ENCODE results near the gene IYD.

GRCh38 chr6:150443621-150444020, 74.8 kb downstream of the IYD start:
- no peak for TF ChIP-seq EP300 (IDR thresholded peaks at IDR 0.05; ENCODE audit: borderline replicate concordance in 1 of 2, low read depth in 1 of 2, low read length in 1 of 2)
- TF ChIP-seq, protein P1, sequence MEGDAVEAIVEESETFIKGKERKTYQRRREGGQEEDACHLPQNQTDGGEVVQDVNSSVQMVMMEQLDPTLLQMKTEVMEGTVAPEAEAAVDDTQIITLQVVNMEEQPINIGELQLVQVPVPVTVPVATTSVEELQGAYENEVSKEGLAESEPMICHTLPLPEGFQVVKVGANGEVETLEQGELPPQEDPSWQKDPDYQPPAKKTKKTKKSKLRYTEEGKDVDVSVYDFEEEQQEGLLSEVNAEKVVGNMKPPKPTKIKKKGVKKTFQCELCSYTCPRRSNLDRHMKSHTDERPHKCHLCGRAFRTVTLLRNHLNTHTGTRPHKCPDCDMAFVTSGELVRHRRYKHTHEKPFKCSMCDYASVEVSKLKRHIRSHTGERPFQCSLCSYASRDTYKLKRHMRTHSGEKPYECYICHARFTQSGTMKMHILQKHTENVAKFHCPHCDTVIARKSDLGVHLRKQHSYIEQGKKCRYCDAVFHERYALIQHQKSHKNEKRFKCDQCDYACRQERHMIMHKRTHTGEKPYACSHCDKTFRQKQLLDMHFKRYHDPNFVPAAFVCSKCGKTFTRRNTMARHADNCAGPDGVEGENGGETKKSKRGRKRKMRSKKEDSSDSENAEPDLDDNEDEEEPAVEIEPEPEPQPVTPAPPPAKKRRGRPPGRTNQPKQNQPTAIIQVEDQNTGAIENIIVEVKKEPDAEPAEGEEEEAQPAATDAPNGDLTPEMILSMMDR (IDR thresholded peaks at IDR 0.05), result no peak
- no peak for TF ChIP-seq GATA2 (CRISPR knock-in tag; IDR thresholded peaks at IDR 0.05)
- TF ChIP-seq, protein P2, sequence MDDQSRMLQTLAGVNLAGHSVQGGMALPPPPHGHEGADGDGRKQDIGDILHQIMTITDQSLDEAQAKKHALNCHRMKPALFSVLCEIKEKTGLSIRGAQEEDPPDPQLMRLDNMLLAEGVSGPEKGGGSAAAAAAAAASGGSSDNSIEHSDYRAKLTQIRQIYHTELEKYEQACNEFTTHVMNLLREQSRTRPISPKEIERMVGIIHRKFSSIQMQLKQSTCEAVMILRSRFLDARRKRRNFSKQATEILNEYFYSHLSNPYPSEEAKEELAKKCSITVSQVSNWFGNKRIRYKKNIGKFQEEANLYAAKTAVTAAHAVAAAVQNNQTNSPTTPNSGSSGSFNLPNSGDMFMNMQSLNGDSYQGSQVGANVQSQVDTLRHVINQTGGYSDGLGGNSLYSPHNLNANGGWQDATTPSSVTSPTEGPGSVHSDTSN (IDR thresholded peaks at IDR 0.05), result no peak
- TF ChIP-seq, protein P3, sequence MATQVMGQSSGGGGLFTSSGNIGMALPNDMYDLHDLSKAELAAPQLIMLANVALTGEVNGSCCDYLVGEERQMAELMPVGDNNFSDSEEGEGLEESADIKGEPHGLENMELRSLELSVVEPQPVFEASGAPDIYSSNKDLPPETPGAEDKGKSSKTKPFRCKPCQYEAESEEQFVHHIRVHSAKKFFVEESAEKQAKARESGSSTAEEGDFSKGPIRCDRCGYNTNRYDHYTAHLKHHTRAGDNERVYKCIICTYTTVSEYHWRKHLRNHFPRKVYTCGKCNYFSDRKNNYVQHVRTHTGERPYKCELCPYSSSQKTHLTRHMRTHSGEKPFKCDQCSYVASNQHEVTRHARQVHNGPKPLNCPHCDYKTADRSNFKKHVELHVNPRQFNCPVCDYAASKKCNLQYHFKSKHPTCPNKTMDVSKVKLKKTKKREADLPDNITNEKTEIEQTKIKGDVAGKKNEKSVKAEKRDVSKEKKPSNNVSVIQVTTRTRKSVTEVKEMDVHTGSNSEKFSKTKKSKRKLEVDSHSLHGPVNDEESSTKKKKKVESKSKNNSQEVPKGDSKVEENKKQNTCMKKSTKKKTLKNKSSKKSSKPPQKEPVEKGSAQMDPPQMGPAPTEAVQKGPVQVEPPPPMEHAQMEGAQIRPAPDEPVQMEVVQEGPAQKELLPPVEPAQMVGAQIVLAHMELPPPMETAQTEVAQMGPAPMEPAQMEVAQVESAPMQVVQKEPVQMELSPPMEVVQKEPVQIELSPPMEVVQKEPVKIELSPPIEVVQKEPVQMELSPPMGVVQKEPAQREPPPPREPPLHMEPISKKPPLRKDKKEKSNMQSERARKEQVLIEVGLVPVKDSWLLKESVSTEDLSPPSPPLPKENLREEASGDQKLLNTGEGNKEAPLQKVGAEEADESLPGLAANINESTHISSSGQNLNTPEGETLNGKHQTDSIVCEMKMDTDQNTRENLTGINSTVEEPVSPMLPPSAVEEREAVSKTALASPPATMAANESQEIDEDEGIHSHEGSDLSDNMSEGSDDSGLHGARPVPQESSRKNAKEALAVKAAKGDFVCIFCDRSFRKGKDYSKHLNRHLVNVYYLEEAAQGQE (IDR thresholded peaks at IDR 0.05; ENCODE audit: low read depth, low read length), result no peak
- no peak for TF ChIP-seq SIN3A (IDR thresholded peaks at IDR 0.05; ENCODE audit: borderline replicate concordance, low read depth, low read length)
- no peak for TF ChIP-seq YY1 (IDR thresholded peaks at IDR 0.05; ENCODE audit: low read depth)
- TF ChIP-seq JUND (IDR thresholded peaks at IDR 0.05), result no peak
- no peak for TF ChIP-seq RAD21 (IDR thresholded peaks at IDR 0.05; ENCODE audit: low read length)
- TF ChIP-seq TAF1 (IDR thresholded peaks at IDR 0.05; ENCODE audit: borderline replicate concordance, low read depth, low read length), result no peak
- TF ChIP-seq, protein P4, sequence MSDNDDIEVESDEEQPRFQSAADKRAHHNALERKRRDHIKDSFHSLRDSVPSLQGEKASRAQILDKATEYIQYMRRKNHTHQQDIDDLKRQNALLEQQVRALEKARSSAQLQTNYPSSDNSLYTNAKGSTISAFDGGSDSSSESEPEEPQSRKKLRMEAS (IDR thresholded peaks at IDR 0.05; ENCODE audit: low read depth), result no peak
- TF ChIP-seq MXI1 (IDR thresholded peaks at IDR 0.05; ENCODE audit: low read depth, low read length), result no peak
